T follicular helper cell (primary cell): ENCODE measurements around the gene SWSAP1.

Experiments used
- DNase-seq: peaks from one replicate; pipeline ENCODE4 v3.0.0-alpha.2; 2020; ENCODE audit warnings: low read depth

SWSAP1 gene

GRCh38 chr19:11355160-11356073 is 19.0 kb upstream of the SWSAP1 start, which contains the start of gene PLPPR2:
Gene PLPPR2 (plus strand): TSS chr19:11355432. CDS start chr19:11357674, 2,242 bp downstream.
- peak; percentile 78 for DNase-seq

- no peak for DNase-seq
Observed at GRCh38 chr19:11356074-11356397, 18.4 kb upstream of the SWSAP1 start.

DNA sequence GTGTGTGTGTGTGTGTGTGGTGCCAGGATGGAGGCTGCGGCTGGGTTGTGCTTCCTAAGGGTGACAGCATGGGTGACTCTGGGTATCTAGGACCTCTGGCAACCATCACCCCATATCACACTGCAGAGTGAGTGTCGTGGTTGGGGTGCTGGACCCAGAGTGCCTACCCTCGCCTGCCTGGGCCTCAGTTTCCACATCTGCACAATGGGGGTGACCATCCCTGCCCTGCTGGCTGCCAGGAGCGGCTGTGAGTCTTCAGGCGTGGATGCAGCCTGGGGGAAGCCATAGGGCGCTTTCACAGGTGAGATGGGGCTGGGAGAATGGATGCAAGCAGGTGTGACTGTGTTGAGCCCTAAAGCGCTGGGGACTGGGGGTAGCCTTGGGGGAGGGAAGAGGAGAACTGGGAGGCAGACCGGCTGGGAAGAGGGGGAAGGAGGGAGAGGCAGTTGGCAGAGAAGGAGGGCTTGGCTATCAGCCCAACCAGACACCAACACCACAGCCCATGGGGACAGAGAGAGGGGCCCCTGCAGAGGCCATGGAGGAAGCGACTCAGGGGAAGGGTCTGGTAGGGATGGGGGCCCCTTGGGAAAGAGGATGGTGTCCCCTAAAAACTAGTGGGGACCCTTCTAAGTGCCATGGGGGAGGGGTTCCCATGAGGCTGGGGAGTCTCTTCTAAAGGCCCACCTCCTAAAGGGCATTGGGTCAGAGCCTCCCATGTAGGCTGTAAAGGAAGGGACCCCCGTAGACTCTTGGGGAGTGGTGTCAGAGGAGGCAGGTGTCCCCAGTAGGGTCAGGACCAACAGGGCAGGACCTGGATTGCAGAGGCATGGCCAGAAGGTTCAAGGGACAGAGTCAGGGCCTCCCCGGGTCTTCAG is 17.6 kb upstream of the SWSAP1 start:
- DNase-seq, result no peak

DNA sequence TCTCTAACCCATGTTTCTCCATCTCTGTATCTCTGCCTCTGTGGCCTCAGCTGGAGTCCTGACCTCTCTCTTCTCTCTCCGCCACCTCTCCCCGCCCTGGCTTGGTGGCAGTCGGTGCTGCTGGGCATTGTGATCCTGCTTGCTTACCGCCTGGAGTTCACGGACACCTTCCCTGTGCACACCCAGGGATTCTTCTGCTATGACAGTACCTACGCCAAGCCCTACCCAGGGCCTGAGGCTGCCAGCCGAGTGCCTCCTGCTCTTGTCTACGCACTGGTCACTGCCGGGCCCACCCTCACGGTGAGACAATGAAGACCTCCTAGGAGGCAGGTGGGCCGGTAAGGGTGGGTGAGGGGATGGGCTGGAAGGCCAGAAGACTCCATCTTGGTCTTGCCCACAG is 15.0 kb upstream of the SWSAP1 start:
- DNase-seq, result no peak

- no peak for DNase-seq
Observed at GRCh38 chr19:11361037-11361770, 13.3 kb upstream of the SWSAP1 start.

DNA sequence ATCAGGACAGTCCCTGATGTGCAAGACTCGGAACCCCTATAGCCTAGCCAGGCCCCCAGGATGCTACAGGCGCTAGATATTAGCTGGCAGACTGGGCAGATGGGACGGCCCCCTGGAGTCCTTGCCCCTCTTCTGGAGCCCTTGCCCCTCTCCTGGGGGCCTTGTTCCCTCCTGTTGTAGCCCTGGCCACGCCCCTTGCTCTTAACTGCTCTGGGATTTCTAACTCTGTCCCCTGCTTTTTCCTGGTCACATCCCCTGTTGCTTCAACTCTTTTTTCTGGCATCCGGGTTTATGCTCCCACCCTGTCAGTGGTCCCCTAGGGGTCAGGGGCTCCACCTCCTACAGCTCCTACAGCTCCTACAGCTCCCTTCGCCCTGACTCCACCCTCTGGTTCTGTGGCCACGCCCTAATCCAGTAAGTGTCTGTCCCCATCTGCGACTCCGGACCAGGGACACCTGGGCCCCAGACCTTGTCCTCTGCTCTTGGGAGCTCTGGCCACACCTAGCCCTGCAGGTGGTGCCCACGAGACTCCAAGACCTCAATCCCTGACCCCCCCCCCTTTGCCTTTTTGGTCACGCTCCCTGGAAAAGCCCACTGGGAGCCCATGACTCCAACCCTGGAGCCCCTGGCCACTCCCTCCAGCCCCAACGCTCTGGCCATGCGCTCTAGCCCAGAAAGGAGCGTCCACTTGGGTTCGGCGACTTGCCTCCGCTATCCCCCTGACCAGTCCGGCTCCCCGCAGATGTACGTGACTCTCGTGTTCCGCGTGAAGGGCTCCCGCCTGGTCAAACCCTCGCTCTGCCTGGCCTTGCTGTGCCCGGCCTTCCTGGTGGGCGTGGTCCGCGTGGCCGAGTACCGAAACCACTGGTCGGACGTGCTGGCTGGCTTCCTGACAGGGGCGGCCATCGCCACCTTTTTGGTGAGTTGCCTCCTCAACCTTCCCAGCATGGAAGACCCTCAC is 12.4 kb upstream of the SWSAP1 start:
- DNase-seq, result no peak

DNA sequence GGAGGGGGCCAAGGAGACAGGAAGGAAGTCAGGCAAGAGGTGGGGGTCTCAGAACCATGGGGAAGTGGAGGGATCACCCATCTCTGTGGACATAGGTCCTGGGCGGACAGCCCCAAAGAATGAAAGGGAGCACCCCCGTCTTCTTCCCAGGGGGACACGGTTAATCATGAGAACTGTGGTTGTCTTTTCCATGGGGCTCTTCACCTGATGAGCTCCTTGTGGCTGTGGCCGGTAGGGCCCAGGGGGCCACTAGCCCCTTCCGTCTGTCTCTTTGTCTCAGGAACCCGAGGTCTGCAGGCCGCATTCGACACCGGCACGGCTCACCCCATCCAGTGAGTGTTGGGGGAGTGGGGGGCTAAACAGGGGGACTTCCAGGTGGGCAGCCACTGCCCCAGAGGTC is 10.6 kb upstream of the SWSAP1 start:
- DNase-seq, result no peak

DNA sequence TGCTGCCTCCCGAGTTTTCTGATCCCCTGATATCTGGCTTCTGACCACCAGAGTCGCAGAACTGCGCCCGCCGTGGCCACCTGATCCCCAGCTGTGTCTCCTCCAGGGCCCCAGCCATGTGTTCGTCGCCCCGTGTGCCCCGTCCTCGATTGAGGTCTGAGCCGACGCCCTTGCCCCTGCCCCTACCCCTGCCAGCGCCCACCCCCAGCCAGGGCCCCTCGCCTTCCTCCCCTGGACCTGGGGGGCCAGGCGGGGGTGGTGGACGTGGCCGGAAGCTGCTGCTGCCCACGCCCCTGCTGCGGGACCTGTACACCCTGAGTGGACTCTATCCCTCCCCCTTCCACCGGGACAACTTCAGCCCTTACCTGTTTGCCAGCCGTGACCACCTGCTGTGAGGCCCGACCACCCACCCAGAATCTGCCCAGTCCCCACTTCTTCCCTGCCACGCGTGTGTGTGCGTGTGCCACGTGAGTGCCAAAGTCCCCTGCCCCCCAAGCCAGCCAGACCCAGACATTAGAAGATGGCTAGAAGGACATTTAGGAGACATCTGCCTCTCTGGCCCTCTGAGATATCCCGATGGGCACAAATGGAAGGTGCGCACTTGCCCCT is 10.1 kb upstream of the SWSAP1 start:
- DNase-seq, result no peak

DNA sequence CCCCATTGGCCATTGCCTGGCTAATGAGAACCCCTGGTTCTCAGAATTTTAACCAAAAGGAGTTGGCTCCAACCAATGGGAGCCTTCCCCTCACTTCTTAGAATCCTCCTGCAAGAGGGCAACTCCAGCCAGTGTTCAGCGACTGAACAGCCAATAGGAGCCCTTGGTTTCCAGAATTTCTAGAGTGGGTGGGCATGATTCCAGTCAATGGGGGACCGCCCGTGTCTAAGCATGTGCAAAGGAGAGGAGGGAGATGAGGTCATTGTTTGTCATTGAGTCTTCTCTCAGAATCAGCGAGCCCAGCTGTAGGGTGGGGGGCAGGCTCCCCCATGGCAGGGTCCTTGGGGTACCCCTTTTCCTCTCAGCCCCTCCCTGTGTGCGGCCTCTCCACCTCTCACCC is 9.5 kb upstream of the SWSAP1 start:
- DNase-seq, result no peak

GRCh38 chr19:11365557-11366117 is 8.8 kb upstream of the SWSAP1 start:
- no peak for DNase-seq

- no peak for DNase-seq
Observed at GRCh38 chr19:11367528-11367927, 6.9 kb upstream of the SWSAP1 start.

- DNase-seq, result no peak
Observed at GRCh38 chr19:11370744-11371143, 3.7 kb upstream of the SWSAP1 start.

- DNase-seq, result no peak
Observed at GRCh38 chr19:11373166-11373884, 1.1 kb upstream of the SWSAP1 start.

- DNase-seq, result no peak
Observed at GRCh38 chr19:11373885-11374432, 507 bp upstream of the SWSAP1 start.

DNA sequence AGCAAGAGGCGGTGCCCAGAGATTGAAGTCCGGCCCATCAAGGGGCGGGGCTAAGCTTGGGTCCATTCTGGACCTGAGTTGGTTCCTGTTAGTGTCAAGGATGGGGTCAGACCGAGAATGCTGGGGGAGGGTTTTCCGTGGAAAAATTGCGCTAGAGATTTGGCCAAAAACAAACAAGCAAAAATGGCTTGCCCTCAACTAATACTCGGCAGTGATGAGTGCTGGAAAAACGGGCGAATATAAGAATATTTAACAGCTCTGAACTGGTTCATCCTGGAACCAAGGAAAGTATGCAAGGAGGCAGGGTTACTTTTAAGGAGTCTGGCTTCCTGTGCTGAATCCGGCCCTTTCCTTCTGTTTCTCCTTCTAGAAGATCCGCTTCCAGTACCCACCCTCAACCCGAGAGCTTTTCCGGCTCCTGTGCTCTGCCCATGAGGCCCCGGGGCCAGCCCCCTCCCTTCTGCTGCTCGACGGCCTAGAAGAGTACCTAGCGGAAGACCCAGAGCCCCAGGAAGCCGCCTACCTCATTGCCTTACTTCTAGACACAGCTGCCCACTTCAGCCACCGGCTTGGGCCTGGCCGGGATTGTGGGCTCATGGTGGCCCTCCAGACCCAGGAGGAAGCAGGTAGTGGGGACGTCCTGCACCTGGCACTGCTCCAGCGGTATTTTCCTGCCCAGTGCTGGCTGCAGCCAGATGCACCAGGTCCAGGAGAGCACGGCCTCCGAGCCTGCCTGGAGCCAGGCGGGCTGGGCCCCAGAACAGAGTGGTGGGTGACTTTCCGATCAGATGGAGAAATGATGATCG is 880 bp downstream of the SWSAP1 start:
- peak; percentile 66 for DNase-seq

DNA sequence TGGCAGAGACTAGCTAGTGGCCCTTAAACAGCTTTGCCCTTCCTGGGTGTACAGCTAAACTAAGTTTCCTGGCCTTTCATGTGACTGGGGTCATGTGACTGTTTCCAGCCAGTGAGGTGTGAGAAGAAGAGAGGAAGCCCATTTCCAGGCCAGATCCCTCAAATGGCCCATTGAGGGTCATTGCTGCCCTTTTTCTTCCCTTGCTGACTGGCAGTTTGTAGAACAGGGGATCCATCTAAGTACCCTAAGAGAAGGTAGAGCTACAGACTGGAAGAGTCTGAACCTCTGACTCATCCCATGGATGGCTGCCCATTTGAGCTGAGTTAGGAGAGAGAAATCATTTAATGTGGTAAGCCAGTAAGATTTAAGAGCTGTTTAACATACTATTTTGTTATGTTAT is 2.8 kb downstream of the SWSAP1 start:
- no peak for DNase-seq

- DNase-seq, result no peak
Observed at GRCh38 chr19:11377756-11378155, 3.3 kb downstream of the SWSAP1 start.
